ENCODE measurements around the gene GNAT1.
A peak's percentile ranks its signal among the peaks of the same experiment; 100 is the strongest.

Gene GNAT1

DNA sequence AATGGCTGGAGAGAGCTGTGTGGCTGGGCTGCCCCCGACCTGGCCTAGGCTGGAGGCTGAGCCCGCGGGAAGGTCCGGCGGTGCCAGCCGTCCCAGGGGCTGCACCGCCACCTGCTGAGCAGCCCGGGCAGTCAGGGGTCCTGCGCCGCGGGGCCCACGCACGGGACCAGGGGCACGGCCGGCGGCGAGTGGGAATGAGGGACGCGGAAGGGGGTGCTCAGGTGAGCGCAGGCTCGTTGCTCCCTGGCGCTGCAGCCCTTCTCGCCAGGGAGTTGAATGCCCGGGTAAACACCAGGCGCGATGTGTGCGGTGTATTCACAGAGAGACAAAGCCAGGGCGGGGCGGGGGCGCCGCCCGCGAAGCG is 37.0 kb upstream of the GNAT1 start:
- peaks cover 7% of the 10 kb centered on the region; the same call in 1 of the 2 replicates for H3K36me3 ChIP-seq
- H3K9me3 ChIP-seq, result no peaks in the 10 kb centered on the region
- peaks cover 45% of the 10 kb centered on the region for H3K4me1 ChIP-seq
- H3K9ac ChIP-seq, result no peak overlapping the region
- H3K4me2 ChIP-seq, result peak overlapping the region; percentile 95
- TF ChIP-seq Cebpa-rat (IDR thresholded peaks at IDR 0.05), result no peak
- no peak overlapping the region for H3K27ac ChIP-seq
- H3K4me3 ChIP-seq, result peak overlapping the region; percentile 79
- peaks cover 33% of the 10 kb centered on the region for H4K20me1 ChIP-seq
- peaks cover 11% of the 10 kb centered on the region for H3K27me3 ChIP-seq

DNA sequence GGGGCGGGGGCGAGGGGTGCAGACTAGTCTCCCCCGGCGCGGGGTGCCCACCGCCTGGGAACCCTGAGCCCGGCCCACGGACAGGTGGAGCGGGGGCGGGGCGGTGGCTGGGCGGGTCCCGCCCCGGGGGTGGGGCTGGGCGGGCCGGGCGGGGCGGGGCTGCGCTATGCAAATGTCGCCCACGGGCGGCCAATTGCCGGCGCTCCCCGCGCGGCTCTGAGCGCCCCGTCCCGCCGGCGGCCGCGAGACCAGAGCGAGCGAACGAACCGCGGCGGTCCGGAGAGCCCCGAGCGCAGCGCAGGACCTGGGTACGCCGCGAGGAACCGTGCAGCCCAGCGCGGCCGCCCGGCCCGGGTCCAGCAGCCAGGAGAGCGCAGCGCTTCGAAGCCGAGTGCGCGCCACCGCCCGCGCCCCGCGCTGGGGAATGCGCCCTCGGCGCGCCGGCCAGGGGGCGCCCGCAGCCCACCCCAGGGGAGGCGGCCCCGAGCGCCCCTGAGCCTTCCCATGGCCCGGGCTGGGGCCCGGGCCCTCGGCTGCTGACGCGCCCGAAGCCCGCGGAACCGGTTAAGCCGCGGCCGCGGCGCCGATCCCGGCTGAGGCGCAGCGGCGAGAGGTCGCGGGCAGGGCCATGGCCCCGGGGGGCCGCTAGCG is 36.4 kb upstream of the GNAT1 start, which contains the start of gene SEMA3F:
SEMA3F (plus strand) TSS at position 485 of the 651 bp plus-strand sequence. CDS start 4,299 bp downstream, outside the sequence.
- H3K4me1 ChIP-seq, result peaks cover 50% of the 10 kb centered on the region
- peaks cover 12% of the 10 kb centered on the region for H3K36me3 ChIP-seq
- peaks cover 38% of the 10 kb centered on the region for H4K20me1 ChIP-seq
- no peak for TF ChIP-seq Cebpa-rat (IDR thresholded peaks at IDR 0.05)
- peak within 1 kb of the TSS; percentile 86 for H3K27ac ChIP-seq
- no peaks in the 10 kb centered on the region for H3K9me3 ChIP-seq
- H3K4me3 ChIP-seq, result peak within 1 kb of the TSS; percentile 79
- H3K9ac ChIP-seq, result peak within 1 kb of the TSS; percentile 85
- peak within 1 kb of the TSS; percentile 98 for H3K4me2 ChIP-seq
- H3K27me3 ChIP-seq, result peaks cover 11% of the 10 kb centered on the region

DNA sequence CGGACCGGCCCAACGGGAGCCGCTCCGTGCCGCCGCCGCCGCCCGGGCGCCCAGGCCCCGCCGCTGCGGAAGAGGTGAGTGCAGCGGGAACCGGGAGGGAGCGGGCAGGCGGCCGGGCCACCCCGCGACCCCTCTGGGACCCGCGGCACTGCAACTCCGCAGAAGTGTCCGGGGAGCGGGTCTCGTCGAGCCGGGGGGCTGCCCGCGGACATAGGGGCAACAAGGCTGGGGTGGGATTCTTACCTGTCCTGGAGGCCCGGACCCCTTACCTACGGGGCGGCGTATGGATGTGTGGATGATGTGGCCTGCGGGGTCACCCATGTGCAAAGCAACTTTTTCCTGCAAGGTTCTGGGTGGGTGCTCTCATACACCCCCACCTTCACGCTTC is 35.9 kb upstream of the GNAT1 start:
- Histone ChIP-seq H3K4me2 (peak overlapping the region; percentile 98), H3K4me3 (peak overlapping the region; percentile 79), H3K9ac (peak overlapping the region; percentile 85), H3K4me1 (peaks cover 55% of the 10 kb centered on the region), H3K27ac (peak overlapping the region; percentile 86), H4K20me1 (peaks cover 40% of the 10 kb centered on the region), H3K9me3 (no peaks in the 10 kb centered on the region), H3K27me3 (peaks cover 11% of the 10 kb centered on the region), H3K36me3 (peaks cover 17% of the 10 kb centered on the region)
- no peak for TF ChIP-seq Cebpa-rat (IDR thresholded peaks at IDR 0.05)

DNA sequence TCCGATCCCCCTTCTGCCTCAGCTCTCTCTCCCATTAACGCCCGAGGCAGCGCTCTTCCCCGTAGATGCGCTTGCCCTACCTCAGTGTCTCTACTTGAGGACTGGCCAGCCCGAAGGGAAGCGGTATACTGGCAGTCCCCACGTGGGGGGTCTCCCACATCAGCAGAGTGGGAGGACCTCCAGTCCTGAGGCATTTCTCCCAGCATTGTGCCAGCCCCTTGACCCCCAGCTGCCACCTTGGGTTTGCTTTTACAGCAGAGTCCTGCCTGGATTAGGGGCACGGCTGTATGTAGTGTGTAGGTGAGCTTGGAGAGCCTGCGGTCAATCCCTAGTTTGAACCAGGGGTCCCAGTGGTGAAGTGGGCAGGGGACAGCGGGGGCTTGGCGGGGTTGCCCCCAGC is 35.5 kb upstream of the GNAT1 start:
- Histone ChIP-seq H3K9ac (peak overlapping the region; percentile 85), H4K20me1 (peaks cover 40% of the 10 kb centered on the region), H3K9me3 (no peaks in the 10 kb centered on the region), H3K36me3 (peaks cover 21% of the 10 kb centered on the region), H3K4me2 (peak overlapping the region; percentile 98), H3K4me3 (peak overlapping the region; percentile 79), H3K27me3 (peaks cover 11% of the 10 kb centered on the region), H3K4me1 (peaks cover 59% of the 10 kb centered on the region), H3K27ac (peak overlapping the region; percentile 86)
- no peak for TF ChIP-seq Cebpa-rat (IDR thresholded peaks at IDR 0.05)

DNA sequence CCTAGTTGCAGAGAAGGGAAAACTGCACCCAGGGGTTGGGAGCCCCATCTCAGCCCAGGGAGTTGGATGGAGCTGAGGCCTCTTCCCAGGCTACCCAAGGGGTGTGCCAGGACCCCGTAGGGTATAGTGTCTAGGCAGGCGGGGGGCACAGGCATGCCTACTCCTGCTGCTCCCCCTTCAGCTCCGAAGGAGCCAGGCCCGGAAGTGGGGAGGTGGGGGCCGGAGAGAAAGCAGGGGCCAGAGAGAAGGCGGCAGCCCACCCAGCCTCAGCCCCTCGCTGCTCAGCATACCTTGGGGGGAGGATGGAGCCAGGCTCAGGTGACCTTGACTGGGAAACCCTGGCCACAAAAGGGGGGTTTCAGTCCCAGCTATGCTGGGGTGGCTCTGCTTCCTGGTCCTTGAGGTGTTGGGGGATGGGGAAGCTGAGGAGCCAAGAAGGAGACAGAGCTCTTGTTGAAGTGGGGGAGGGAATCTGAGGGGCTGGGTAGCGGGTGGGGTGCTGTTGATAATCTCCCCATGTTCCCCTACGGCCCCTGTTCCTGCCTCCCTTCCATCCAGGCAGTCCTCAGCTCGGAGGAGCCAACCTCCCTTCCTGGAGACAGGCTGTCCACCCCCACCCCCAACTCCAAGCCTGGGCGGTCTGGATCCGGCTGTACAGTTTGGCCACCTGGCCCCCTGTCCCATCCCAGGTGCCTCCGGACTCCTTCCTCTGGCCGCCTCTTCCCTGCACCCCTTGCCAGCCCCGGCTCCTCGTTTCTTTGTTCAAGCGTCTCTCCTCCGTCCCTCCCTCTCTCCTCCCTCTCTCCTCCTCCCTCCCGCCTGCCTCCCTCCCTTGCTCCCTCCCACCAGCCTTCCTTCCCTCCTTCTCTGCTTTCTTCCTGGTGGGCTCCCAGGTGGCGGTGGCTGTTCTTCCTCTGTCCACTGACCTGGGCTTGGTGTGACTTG is 34.6 kb upstream of the GNAT1 start:
- Histone ChIP-seq H4K20me1 (peaks cover 40% of the 10 kb centered on the region), H3K27ac (peak overlapping the region; percentile 85), H3K27me3 (peaks cover 11% of the 10 kb centered on the region), H3K36me3 (peaks cover 30% of the 10 kb centered on the region), H3K9ac (peak overlapping the region; percentile 85), H3K4me2 (peak overlapping the region; percentile 98), H3K4me3 (peak overlapping the region; percentile 79), H3K4me1 (peaks cover 68% of the 10 kb centered on the region), H3K9me3 (no peaks in the 10 kb centered on the region)
- TF ChIP-seq Cebpa-rat (IDR thresholded peaks at IDR 0.05), result no peak

DNA sequence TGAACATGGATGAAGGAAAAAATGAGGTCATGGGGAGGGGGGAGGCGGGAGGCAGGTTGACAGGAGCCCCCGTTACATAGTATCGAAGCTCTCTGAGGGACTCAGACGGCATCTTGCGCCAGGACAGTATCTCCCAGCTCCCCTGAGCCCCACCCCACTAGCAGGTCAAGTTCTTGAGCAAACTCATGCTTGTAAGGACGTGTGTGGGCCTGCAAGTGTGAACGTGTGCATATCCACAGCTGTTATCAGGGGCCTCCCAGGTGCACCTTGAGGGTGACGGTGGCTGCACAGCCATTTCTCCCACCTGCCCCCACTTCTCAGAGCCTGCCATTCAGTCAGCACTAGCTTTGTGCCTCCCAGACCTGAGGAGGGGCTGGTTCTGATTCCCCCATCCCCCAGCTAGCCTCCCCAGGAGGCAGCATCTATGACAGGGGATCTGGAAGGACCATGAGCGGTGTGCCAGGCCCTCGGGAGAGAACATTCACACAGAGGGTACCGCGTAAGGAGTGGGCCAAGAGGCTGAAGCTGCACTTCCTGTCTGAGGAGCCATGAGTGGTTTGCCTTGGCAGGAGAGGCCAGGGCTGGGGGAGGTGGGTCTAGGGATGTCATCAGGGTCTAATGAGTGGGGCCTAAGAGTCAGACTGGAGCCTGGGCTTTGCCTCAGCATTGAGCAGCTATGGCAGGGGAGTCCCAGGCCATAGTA is 33.4 kb upstream of the GNAT1 start:
- Histone ChIP-seq H3K9ac (peak overlapping the region; percentile 85), H3K4me3 (peak overlapping the region; percentile 79), H3K4me2 (peak overlapping the region; percentile 98), H3K27ac (peak overlapping the region; percentile 85), H3K9me3 (no peaks in the 10 kb centered on the region), H3K27me3 (peaks cover 11% of the 10 kb centered on the region), H4K20me1 (peaks cover 42% of the 10 kb centered on the region), H3K36me3 (peaks cover 42% of the 10 kb centered on the region), H3K4me1 (peaks cover 80% of the 10 kb centered on the region)
- no peak for TF ChIP-seq Cebpa-rat (IDR thresholded peaks at IDR 0.05)

DNA sequence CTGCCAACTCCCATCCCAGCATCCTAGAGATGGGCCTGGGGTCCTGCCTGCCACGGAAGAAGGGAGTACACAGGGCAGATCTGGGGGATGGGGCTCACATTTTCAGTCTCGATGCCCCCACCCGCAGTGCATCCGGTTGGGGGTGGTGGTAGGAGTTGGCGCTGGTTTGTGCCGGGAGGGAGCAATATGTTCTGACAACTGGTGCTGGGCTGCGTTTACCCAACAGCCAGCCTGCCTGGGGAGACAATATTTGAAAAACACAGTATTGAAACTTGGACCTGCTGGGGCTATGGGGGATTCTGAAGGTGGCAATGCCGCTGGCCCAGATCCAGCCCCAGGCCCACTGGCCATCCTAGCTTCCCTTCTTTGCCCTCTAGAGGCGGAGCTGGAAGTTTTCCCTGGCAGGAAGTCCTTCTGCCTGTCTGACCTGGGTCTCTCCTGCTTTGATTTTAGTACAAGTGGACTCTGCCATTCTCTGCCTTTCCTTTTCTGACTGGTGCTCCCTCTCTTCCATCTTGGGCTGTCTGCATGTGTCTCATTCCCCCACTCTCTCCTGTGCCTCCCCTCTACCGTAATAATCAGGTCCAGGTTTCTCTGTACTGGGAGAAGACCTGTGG is 32.8 kb upstream of the GNAT1 start:
- Histone ChIP-seq H4K20me1 (peaks cover 48% of the 10 kb centered on the region), H3K9ac (peak overlapping the region; percentile 85; the same call in 1 of the 2 replicates), H3K4me3 (no peak overlapping the region), H3K27ac (peak overlapping the region; percentile 85), H3K36me3 (peaks cover 47% of the 10 kb centered on the region), H3K27me3 (peaks cover 9% of the 10 kb centered on the region), H3K4me2 (peak overlapping the region; percentile 98), H3K9me3 (no peaks in the 10 kb centered on the region), H3K4me1 (peaks cover 86% of the 10 kb centered on the region)
- no peak for TF ChIP-seq Cebpa-rat (IDR thresholded peaks at IDR 0.05)

DNA sequence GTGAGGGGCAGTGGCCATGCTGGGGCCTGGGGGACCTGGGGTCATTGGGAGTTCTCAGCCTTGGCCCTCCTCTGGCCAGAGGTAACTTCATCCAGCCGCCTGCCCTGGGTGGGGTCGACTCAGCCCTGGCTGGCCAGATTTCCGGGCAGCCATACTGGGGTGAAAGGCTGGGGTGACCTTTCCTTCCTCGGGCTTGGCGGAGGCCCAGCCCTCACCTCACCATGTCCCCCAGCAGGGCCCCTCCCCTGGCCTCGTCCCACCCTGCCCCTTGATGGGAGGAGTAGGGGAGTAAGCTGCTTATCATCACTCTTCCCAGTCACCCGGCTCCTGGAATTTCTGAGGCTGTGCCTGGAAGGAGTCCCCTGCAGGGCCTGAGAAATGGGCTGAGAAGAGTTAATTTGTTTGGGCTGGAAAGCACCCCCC is 30.8 kb upstream of the GNAT1 start:
- TF ChIP-seq Cebpa-rat (IDR thresholded peaks at IDR 0.05), result no peak
- Histone ChIP-seq H3K36me3 (peaks cover 57% of the 10 kb centered on the region), H3K4me1 (peaks cover 99% of the 10 kb centered on the region), H3K4me2 (peak overlapping the region; percentile 98), H3K4me3 (no peak overlapping the region), H3K9ac (no peak overlapping the region), H3K27me3 (no peaks in the 10 kb centered on the region), H4K20me1 (peaks cover 66% of the 10 kb centered on the region), H3K9me3 (no peaks in the 10 kb centered on the region), H3K27ac (peak overlapping the region; percentile 53)

DNA sequence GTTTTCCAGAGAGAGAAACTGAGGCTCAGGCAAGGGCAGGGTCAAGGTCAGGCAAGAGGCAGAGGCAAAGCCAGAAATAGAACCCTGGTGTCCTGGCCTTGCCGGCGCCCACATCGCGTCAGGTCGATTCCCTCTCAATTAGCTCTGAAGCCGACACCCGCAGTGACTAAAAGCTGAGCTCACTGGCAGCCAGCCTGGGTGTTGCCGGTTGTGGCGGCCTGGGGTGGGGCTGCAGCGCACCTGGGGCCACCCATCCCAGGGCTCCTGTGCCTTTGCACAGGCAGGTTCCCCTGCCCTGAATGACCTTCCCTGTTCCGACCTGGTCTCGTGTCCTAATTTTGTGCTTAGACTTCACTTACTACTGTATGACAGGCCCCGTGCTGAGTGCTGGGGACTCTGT is 30.1 kb upstream of the GNAT1 start:
- peaks cover 57% of the 10 kb centered on the region for H3K36me3 ChIP-seq
- H3K27me3 ChIP-seq, result no peaks in the 10 kb centered on the region
- peak overlapping the region; percentile 98 for H3K4me2 ChIP-seq
- H3K4me1 ChIP-seq, result peaks cover 100% of the 10 kb centered on the region
- peaks cover 60% of the 10 kb centered on the region for H4K20me1 ChIP-seq
- no peak overlapping the region for H3K4me3 ChIP-seq
- H3K27ac ChIP-seq, result peak overlapping the region; percentile 53
- H3K9ac ChIP-seq, result 0 out of 2 replicates have a peak overlapping the region, but pooled peaks have one; percentile 27
- no peak for TF ChIP-seq Cebpa-rat (IDR thresholded peaks at IDR 0.05)
- H3K9me3 ChIP-seq, result no peaks in the 10 kb centered on the region

All from BLaER1 (cell line).